NAMALWA (cell line): ENCODE measurements around the gene CCL22.
"Not testable (repeated sequence)": the region's sequence is repeated elsewhere in the genome, so short reads cannot be mapped to it uniquely, and the experiment has no call there.

Experiments
- DNase-seq: peaks from one replicate; pipeline ENCODE4 v3.0.0-alpha.2; 2015; ENCODE audit warnings: low spot score

The CCL22 gene

GRCh38 chr16:57394444-57394843, 35.9 kb downstream of the CCL22 start:
- DNase-seq, result no peak

DNA sequence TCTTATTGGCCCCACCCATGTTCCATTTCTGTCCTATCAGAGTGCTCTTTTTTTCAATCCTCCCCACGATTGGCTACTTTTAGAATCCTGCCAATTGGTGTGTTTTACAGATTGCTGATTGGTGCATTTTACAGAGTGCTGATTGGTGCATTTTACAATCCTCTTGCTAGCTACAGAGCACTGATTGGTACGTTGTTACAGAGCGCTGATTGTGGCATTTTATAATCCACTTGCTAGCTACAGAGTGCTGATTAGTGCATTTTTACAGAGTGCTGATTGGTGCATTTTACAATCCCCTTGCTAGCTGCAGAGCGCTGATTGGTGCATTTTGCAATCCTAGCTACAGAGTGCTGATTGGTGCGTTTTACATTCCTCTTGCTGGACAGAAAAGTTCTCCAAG, 36.4 kb downstream of the CCL22 start:
- DNase-seq, result no peak

DNA sequence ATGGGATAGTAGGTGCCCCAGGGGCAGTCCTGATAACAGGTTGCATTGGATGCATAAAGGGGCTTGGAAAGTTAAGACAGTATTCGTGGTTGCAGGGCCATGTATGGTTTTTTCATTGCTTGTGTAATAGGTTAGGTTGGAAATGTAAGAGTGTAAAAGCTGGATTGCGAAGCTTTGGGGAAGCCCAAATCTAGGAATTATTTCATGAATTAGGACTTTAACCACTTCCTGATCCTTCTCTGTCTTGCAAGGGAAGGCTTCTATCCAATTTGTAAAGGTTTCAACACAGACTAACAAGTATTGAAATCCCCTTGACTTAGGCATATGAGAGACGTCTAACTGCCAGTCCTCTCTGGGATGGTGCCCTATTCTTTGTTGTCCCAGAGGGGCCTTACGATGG, 38.2 kb downstream of the CCL22 start:
- DNase-seq, result no peak

GRCh38 chr16:57397493-57397892, 38.9 kb downstream of the CCL22 start:
- not testable (repeated sequence) for DNase-seq

GRCh38 chr16:57401943-57402640, 43.5 kb downstream of the CCL22 start:
- DNase-seq, result no peak

- no peak for DNase-seq
Measured at GRCh38 chr16:57403965-57404817, 45.6 kb downstream of the CCL22 start, which contains the start of gene CCL17. Gene CCL17 (plus strand): TSS chr16:57404767. CDS start chr16:57413933, 9,166 bp downstream.

GRCh38 chr16:57405097-57405496, 46.5 kb downstream of the CCL22 start:
- DNase-seq, result no peak

- no peak for DNase-seq
Measured at GRCh38 chr16:57406881-57407280, 48.3 kb downstream of the CCL22 start.

DNA sequence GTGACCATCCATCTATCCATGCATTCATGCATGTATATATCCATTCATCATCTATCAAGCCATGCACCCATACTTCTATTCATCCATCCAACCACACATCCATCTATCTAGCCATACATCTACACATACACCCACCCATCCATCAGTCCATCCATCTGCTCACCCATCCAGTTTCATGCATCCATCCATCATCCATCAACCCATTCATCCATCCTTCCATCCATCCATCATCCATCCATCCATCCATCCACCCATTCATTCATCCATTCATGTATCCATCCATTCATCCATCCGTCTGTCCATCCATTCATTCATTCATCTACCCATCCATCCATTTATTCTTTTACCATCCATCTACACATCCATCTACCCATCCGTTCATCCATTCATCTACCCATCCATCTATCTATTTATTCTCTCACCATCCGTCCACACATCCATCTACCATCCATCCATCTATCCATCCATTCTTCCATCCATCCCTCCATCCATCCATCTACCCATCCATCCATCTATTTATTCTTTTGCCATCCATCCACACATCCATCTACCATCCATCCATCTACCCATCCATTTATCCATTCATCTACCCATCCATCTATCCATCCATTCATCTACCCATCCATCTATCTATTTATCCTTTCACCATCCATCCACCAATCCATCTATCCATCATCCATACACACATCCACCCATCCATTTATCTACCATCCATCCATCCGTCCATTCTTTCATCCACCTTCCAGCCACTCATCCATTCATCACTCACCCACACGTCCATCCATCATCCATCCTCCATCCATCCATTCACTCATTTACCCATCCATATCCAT, 49.2 kb downstream of the CCL22 start:
- no peak for DNase-seq

- no peak for DNase-seq
Measured at GRCh38 chr16:57409065-57409464, 50.5 kb downstream of the CCL22 start.

DNA sequence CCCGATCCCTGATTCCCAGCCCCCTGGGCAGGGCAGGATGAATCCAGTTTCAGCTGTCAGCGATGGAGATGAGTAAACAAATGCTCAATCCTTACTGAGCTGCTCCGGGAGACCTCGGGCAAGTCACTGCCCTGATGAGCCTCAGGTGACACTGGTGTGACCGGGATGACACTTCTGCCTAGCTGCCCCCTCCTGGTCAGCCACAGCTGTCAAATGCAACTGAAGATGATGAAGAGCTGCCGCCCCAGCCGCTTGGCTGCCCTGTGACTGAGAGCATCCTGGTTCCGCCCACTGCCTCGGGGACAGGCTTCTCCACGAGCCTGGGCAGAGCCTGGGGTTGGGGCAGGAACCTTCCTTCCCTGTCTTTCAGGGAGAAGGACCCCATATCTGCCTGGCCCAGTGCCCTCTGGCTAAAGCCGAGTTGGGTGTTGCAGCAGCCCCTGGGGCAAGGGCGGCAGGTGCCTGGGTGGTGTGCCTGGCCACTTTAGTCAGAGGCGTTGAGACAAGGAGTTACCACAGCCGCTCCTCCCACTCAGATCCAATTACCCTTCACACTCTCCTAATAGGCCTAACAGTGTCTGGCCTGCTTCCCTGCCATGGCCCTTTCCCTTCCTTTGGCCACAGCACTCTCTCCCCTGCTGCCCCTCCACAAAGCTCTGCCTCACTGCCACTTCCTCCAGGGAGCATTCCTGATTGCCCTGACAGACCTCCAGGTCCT, 51.4 kb downstream of the CCL22 start:
- no peak for DNase-seq

GRCh38 chr16:57411362-57411976, 52.9 kb downstream of the CCL22 start:
- no peak for DNase-seq

- no peak for DNase-seq
Measured at GRCh38 chr16:57412584-57412983, 54.0 kb downstream of the CCL22 start.

DNA sequence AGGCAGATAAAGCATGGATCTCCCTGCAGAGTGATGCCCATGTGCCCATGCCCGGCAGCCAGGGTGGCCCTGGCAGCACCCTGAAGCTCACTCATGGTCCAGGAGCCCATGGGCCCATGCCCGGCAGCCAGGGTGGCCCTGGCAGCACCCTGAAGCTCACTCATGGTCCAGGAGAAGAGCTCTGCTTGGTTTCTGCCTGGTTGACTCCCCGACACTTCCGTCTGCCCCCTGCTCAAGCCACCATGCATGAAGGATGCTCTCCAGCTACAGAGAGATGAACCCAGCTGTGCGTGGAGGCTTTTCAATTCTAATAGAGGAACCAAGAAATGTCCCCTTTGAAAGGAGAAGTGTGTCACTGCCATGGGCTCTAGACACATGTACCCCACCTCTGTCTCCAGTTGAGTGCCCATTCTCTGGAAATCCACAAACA, 54.7 kb downstream of the CCL22 start:
- DNase-seq, result peak; percentile 83

DNA sequence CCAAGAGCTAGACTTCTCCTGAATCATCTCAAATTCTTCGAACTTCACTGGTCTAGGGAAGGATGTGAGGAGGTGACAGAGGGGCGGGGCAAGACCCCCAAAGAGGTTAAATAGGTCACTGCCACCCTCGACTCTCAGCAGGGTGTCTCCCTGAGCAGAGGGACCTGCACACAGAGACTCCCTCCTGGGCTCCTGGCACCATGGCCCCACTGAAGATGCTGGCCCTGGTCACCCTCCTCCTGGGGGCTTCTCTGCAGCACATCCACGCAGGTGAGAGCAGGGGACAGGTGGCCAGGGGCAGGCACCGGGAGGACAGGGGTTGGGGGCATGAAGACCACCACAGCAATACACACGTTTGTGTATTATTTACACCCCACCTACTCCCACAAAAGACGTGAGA, 55.1 kb downstream of the CCL22 start:
- DNase-seq, result no peak
